Measurements from ENCODE around the gene OR7C2.

The OR7C2 gene

GRCh38 chr19:14978161-14978776, 37.0 kb downstream of the OR7C2 start:
- in situ Hi-C loops (cut with MboI; ENCODE audit: low sequenced_read_pairs) = no loop called here

GRCh38 chr19:14979476-14980255, 38.4 kb downstream of the OR7C2 start, which contains the start of gene SLC1A6:
Gene SLC1A6, minus strand, starts transcription at chr19:14979864. Its CDS starts 6,954 bp downstream, at chr19:14972910.
- in situ Hi-C loops (cut with MboI; ENCODE audit: low sequenced_read_pairs) = no loop called here

GRCh38 chr19:14985133-14985532, 43.8 kb downstream of the OR7C2 start:
- in situ Hi-C loops (cut with MboI; ENCODE audit: low sequenced_read_pairs) = no loop called here

Data from hTERT RPE-1 (cell line).